ENCODE data around the gene TTLL8. TPM values are rescaled to one million over a fixed set of nuclear protein-coding genes. Genes with fewer than 3 reads are reported as not detected.

Gene TTLL8
- total RNA-seq, 2 donors from 2014 or later = not detected

DNA sequence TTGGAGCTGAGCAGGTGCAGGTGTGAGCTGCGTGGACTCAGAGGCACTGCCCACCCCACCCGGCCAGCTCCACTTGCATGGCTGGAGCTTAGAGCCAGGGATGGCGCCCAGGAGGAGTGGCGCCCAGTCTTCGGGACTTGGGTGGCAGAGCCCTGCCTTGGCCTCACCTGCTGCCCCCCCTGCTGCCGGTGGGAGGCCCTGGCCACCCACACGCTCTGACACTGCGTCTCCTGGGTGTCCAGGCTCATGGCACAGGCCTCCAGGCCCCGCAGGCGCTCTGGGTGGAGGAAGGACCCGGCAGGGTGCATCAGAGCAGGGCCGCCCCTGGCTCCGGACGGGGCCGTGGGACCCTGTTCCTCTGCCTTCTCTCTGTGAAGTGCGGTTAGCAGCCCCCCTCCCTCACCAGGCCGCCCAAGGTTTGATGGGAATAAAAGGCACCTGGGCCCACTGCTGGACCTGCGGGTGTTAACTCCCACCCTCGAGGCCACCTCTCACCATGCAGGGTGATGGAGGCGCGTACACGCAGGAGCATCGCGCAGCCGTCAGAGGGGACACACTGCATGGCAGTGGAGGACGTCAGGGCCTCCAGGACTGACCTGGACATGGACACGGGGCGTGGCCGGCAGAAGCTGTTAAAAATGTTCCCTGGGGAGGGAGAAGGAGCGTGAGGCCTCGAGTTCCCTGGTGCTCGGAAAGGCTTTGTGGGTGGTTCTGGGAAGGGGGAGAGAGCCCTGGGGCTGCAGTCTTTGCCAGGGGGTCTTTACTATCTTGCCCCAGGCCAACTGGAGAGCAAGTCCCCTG is 57.3 kb downstream of the TTLL8 start:
- intact Hi-C loops (cut with DNase I) = no loop called here
- no peak for ATAC-seq

DNA sequence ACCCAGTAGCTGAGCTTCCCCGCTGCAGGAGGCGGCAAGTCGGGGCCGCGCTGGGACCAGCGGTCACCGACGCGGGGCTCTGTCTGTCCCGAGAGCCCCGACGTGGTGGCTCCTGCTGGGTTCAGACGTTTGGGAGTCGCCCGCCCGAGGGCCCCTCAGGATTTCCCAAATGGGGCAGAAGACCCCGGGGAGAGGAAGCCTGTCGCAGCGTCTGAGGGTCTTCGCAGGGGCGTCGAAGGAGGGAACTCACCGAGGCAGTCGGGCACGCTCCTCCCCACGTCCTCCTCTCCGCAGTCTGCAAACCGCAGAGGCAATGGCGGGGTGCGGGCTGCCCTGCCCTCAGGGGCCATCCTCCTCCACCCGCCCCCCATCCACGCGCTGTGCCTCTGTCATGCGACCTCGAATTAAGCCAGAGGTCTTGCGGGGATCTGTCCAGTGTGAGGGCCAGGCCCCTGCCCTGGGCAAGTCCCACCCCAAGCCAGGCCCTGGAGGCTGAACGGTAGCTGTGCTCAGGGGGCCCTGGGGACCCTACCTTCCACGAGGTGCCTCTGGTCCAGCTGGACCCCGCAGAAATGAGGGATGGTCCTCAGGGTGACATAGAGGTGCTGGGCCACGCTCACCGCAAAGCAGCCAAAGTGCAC is 58.0 kb downstream of the TTLL8 start:
- Histone ChIP-seq H3K27me3 (no peaks in the 10 kb centered on the region), H3K36me3 (replicated peaks in 1 of 2; ENCODE audit: insufficient read depth in 1 of 2, low read depth in 2 of 2) (no peaks in the 10 kb centered on the region), H3K9me3 (no peaks in the 10 kb centered on the region), H3K4me1 (peaks cover 3% of the 10 kb centered on the region), H3K4me3 (no peak overlapping the region), H3K27ac (no peak overlapping the region)
- ATAC-seq (no peak), DNase-seq (peak in 1 of 4 donors; percentile 3)
- no peak for TF ChIP-seq POLR2A (IDR thresholded peaks at IDR 0.05)
- TF ChIP-seq, protein P1, sequence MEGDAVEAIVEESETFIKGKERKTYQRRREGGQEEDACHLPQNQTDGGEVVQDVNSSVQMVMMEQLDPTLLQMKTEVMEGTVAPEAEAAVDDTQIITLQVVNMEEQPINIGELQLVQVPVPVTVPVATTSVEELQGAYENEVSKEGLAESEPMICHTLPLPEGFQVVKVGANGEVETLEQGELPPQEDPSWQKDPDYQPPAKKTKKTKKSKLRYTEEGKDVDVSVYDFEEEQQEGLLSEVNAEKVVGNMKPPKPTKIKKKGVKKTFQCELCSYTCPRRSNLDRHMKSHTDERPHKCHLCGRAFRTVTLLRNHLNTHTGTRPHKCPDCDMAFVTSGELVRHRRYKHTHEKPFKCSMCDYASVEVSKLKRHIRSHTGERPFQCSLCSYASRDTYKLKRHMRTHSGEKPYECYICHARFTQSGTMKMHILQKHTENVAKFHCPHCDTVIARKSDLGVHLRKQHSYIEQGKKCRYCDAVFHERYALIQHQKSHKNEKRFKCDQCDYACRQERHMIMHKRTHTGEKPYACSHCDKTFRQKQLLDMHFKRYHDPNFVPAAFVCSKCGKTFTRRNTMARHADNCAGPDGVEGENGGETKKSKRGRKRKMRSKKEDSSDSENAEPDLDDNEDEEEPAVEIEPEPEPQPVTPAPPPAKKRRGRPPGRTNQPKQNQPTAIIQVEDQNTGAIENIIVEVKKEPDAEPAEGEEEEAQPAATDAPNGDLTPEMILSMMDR (IDR thresholded peaks at IDR 0.05) = no peak
- WGBS, 2 donors = 44 to 72% methylated on average over 16 to 37 of the region's 41 CpGs
- intact Hi-C loops (cut with DNase I) = no loop called here

More for the DNA sequence above, 57.3 kb downstream of the TTLL8 start:
- no peak overlapping the region for H3K27ac ChIP-seq
- H3K36me3 ChIP-seq (replicated peaks in 1 of 2; ENCODE audit: insufficient read depth in 1 of 2, low read depth in 2 of 2) = no peaks in the 10 kb centered on the region
- no peaks in the 10 kb centered on the region for H3K9me3 ChIP-seq
- no peak for DNase-seq
- H3K4me1 ChIP-seq = peaks cover 3% of the 10 kb centered on the region
- H3K27me3 ChIP-seq = no peaks in the 10 kb centered on the region
- 89 to 93% methylated on average over 6 to 27 of the region's 32 CpGs for WGBS, 2 donors
- TF ChIP-seq POLR2A (IDR thresholded peaks at IDR 0.05) = no peak
- TF ChIP-seq, protein P1 (IDR thresholded peaks at IDR 0.05) = no peak
- no peak overlapping the region for H3K4me3 ChIP-seq

DNA sequence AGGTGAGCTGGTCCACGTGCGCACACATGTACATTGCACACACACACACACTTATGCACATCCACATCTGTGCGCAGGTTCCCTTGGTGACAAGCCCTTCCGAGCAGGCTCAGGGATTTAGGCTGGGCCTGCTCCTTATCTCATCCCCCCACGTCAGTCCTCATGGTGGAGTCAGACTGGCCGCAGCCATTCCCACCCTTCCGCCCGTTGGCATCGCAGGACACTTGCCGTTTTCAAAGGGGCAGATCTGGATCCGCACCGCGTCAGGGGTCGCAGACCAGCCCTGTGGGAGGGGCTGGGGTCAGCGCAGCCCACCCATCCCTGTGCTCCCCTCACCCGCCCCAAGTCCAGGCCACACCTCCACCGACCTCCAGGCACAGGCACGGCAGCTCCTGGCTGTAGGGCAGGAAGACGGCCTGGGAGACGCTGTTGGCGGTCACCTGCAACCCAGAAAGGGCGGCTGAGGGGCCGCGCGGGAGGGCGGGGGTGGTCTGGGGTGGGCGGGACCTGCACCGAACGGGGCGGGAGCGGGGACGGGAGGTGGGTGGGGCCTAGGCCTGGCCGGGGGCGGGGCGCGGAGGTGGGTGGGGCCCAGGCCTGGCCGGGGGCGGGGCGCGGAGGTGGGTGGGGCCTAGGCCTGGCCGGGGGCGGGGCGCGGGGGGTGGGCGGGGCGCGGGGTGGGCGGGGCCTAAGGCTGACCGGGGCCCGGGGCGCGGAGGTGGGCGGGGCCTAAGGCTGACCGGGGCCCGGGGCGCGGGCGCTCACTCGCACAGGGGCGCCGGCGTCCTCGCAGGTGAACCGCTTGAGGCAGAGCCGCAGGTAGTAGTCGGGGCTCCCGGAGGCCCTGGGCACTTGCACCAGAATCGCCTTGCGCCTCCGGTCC is 58.8 kb downstream of the TTLL8 start:
- Histone ChIP-seq H3K36me3 (replicated peaks in 1 of 2; ENCODE audit: insufficient read depth in 1 of 2, low read depth in 2 of 2) (no peaks in the 10 kb centered on the region), H3K27ac (no peak overlapping the region), H3K27me3 (no peaks in the 10 kb centered on the region), H3K4me3 (no peak overlapping the region), H3K4me1 (peaks cover 3% of the 10 kb centered on the region), H3K9me3 (no peaks in the 10 kb centered on the region)
- ATAC-seq (peak; percentile 24), DNase-seq (peak in 2 of 4 donors; percentile 13 to 26)
- intact Hi-C loops (cut with DNase I) = no loop called here
- no peak for TF ChIP-seq POLR2A (IDR thresholded peaks at IDR 0.05)
- TF ChIP-seq, protein P1 (IDR thresholded peaks at IDR 0.05) = no peak
- 36 to 71% methylated on average over 5 to 23 of the region's 70 CpGs for WGBS, 2 donors

DNA sequence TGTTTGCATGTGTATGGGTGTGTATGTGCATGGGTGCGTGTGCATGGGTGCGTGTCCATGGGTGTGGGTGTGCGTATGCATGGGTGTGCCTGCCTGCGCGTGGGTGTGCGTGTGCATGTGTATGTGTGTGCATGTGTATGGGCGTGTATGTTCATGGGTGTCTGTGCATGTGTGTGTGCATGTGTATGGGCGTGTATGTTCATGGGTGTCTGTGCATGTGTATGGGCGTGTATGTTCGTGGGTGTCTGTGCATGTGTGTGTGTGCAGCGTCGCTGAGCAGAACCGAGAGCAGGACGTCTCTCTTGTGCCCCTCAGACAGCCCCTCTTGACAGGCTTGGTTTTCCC is 59.4 kb downstream of the TTLL8 start:
- TF ChIP-seq POLR2A (IDR thresholded peaks at IDR 0.05) = no peak
- TF ChIP-seq, protein P1 (IDR thresholded peaks at IDR 0.05) = no peak
- Histone ChIP-seq H3K27me3 (no peaks in the 10 kb centered on the region), H3K36me3 (replicated peaks in 1 of 2; ENCODE audit: insufficient read depth in 1 of 2, low read depth in 2 of 2) (no peaks in the 10 kb centered on the region), H3K4me1 (peaks cover 4% of the 10 kb centered on the region), H3K4me3 (no peak overlapping the region), H3K9me3 (no peaks in the 10 kb centered on the region), H3K27ac (no peak overlapping the region)
- WGBS, 2 donors = 53 to 86% methylated on average over 4 to 14 of the region's 14 CpGs
- ATAC-seq (no peak), DNase-seq (no peak)
- intact Hi-C loops (cut with DNase I) = no loop called here
